HG03558 (cell line): ENCODE measurements around the gene RPP25.
"Not testable (repeated sequence)": the region's sequence is repeated elsewhere in the genome, so short reads cannot be mapped to it uniquely, and the experiment has no call there.

Experiments
- ATAC-seq: cut with Tn5 transposase; IDR thresholded peaks from one replicate; pipeline ENCODE4 v1.9.1; 2021; ENCODE audit warnings: moderate number of reproducible peaks; ENCODE audit not compliant: unreplicated experiment; ENCODE audit errors: extremely low read depth

The RPP25 gene

GRCh38 chr15:74964794-74965193 lies 8.2 kb upstream of the RPP25 start:
- ATAC-seq: no peak

GRCh38 chr15:74963213-74963612 lies 6.6 kb upstream of the RPP25 start:
- no peak for ATAC-seq

GRCh38 chr15:74962671-74963070 lies 6.1 kb upstream of the RPP25 start:
- no peak for ATAC-seq

- ATAC-seq: no peak
Measured at GRCh38 chr15:74962219-74962618, 5.6 kb upstream of the RPP25 start.

- no peak for ATAC-seq
Measured at GRCh38 chr15:74961616-74962015, 5.0 kb upstream of the RPP25 start.

- ATAC-seq: no peak
Measured at GRCh38 chr15:74960995-74961588, 4.5 kb upstream of the RPP25 start.

GRCh38 chr15:74960286-74960685 lies 3.7 kb upstream of the RPP25 start:
- ATAC-seq: no peak

- ATAC-seq: no peak
Measured at GRCh38 chr15:74959586-74959939, 3.0 kb upstream of the RPP25 start.

- no peak for ATAC-seq
Measured at GRCh38 chr15:74958908-74959585, 2.5 kb upstream of the RPP25 start.

GRCh38 chr15:74958320-74958907 lies 1.8 kb upstream of the RPP25 start:
- ATAC-seq: no peak

GRCh38 chr15:74957476-74958035 lies 984 bp upstream of the RPP25 start:
- ATAC-seq: no peak

GRCh38 chr15:74955796-74956647 lies 550 bp downstream of the RPP25 start:
- ATAC-seq: no peak

GRCh38 chr15:74955017-74955416 lies 1.6 kb downstream of the RPP25 start:
- ATAC-seq: no peak

- no peak for ATAC-seq
Measured at GRCh38 chr15:74954515-74954914, 2.1 kb downstream of the RPP25 start.

- no peak for ATAC-seq
Measured at GRCh38 chr15:74951006-74951405, 5.6 kb downstream of the RPP25 start.

- ATAC-seq: no peak
Measured at GRCh38 chr15:74950078-74950908, 6.3 kb downstream of the RPP25 start.

- ATAC-seq: peak; percentile 66
Measured at GRCh38 chr15:74937590-74938371, 18.8 kb downstream of the RPP25 start, which contains the start of gene COX5A. COX5A (minus strand) TSS chr15:74938073; CDS start chr15:74938014, 59 bp downstream.

GRCh38 chr15:74937272-74937589 lies 19.3 kb downstream of the RPP25 start:
- no peak for ATAC-seq

- ATAC-seq: not testable (repeated sequence)
Measured at GRCh38 chr15:74935193-74935592, 21.4 kb downstream of the RPP25 start.
